ENCODE measurements around the gene PLOD1. TPM values are rescaled to one million over a fixed set of nuclear protein-coding genes. Genes with fewer than 3 reads are reported as not detected.

The PLOD1 gene
- total and polyA plus RNA-seq, 10 of the 15 experiments (the other 5 are each of a cell fraction or from before 2014, with no cell fraction given): 10.6 to 42.6 (median 29.3) TPM

- TF ChIP-seq BCLAF1 (IDR thresholded peaks at IDR 0.05): no peak
- TF ChIP-seq RBBP5 (conservative IDR thresholded peaks at IDR 0.05): no peak
- no peak for TF ChIP-seq NR2C2 (IDR thresholded peaks at IDR 0.05; ENCODE audit: borderline replicate concordance, control insufficient read depth, insufficient read length, low read depth)
- peak; percentile 11 for TF ChIP-seq USF1 (IDR thresholded peaks at IDR 0.05; ENCODE audit: borderline replicate concordance, extremely low read length, insufficient read depth, low read depth, low read length)
- TF ChIP-seq IKZF1 (conservative IDR thresholded peaks at IDR 0.05): peak; percentile 96
- peak; percentile 64 for TF ChIP-seq KLF5 (IDR thresholded peaks at IDR 0.05; ENCODE audit: partially characterized antibody)
- TF ChIP-seq BRCA1 (IDR thresholded peaks at IDR 0.05; ENCODE audit: low read depth, low read length): no peak
- no peak for TF ChIP-seq HDAC6 (IDR thresholded peaks at IDR 0.05; ENCODE audit: unreplicated experiment)
- no peak for TF ChIP-seq NFYB (IDR thresholded peaks at IDR 0.05; ENCODE audit: insufficient read depth, low read depth, low read length)
- peak; percentile 90; the same call in 1 of the 2 replicates for TF ChIP-seq TAF1 (IDR thresholded peaks at IDR 0.05; ENCODE audit: borderline replicate concordance, low read depth, low read length)
- no peak for TF ChIP-seq CBX5 (IDR thresholded peaks at IDR 0.05; ENCODE audit: low read depth)
- TF ChIP-seq ESRRA (IDR thresholded peaks at IDR 0.05; ENCODE audit: low read length): peak; percentile 89
- no peak for TF ChIP-seq NFXL1 (IDR thresholded peaks at IDR 0.05; ENCODE audit: borderline replicate concordance)
- no peak for TF ChIP-seq NRF1 (conservative IDR thresholded peaks at IDR 0.05; ENCODE audit: low read depth, low read length)
- no peak for TF ChIP-seq HDAC2 (IDR thresholded peaks at IDR 0.05)
- TF ChIP-seq USF2 (IDR thresholded peaks at IDR 0.05; ENCODE audit: borderline replicate concordance, low read depth, low read length): no peak
- TF ChIP-seq NFIC (IDR thresholded peaks at IDR 0.05; ENCODE audit: low read depth, low read length): no peak
- no peak for TF ChIP-seq CEBPZ (IDR thresholded peaks at IDR 0.05; ENCODE audit: low read depth, low read length)
- TF ChIP-seq MAX (IDR thresholded peaks at IDR 0.05; ENCODE audit: low read depth, low read length): no peak
- no peak for TF ChIP-seq EED (IDR thresholded peaks at IDR 0.05; ENCODE audit: low read depth)
- no peak for TF ChIP-seq BACH1 (IDR thresholded peaks at IDR 0.05; ENCODE audit: borderline replicate concordance)
Measured at GRCh38 chr1:11979851-11980675, 45.5 kb downstream of the PLOD1 start, which contains the start of gene MFN2 (continued).

Data from GM12878 (cell line).